Erythroblast (primary cell): ENCODE data around the gene GDF3.
"Not testable (repeated sequence)": the region's sequence is repeated elsewhere in the genome, so short reads cannot be mapped to it uniquely, and the experiment has no call there.

Experiments
- DNase-seq, 2 experiments: peaks; one replicate each; lab custom pipeline; 2025; lab: John Stamatoyannopoulos, UW
- GATA1 ChIP-seq: IDR thresholded peaks from 2 replicates; pipeline ENCODE4 v1.6.1; 2011; ENCODE audit warnings: low read depth, mild to moderate bottlenecking, control low read depth, low read length, moderate library complexity
- POLR2A ChIP-seq: IDR thresholded peaks from 2 replicates; pipeline ENCODE4 v1.6.1; 2011; ENCODE audit warnings: mild to moderate bottlenecking, low read length

GDF3 gene

DNA sequence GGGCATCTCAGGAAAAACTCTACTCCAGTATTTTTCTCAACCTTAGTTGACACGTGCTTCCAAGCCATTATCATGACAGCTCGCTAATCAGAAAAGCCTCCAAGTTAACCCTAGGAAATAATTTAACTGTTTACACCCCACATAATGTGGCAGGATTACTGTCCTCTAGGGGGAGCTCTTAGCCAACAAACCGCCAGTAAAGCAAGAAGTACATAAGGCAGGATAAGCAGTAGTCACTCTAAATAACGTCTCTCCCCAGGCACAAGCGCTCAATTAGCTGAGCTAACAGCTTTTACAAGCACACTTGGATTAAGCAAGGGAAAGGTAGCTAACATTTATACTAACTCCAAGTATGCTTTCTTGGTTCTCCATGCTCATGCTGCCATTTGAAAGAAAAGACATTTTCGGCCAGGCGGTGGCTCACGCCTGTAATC lies 52.7 kb downstream of the GDF3 start:
- TF ChIP-seq POLR2A = no peak
- no peak for TF ChIP-seq GATA1
- DNase-seq = peak; percentile 65 to 74

DNA sequence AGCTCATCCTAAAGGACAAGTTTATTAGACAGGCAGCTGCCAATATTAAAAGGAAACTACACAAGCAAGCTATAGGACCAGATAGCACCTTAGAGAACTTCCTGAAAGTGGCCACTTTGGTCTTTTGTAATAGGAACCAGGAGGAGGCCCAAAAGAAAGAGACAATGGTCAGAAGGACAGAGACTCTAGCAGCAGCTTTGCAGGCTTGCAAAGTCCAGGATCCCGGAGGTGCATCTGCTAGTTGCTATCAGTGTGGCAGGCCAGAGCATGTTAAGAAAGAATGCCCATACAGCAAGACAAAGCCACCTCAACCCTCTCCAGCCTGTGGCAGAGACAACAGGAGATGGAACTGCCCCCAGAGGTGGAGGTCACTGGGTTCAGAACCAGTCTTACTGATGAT lies 53.3 kb downstream of the GDF3 start:
- TF ChIP-seq GATA1 (no peak), POLR2A (no peak)
- no peak for DNase-seq

DNA sequence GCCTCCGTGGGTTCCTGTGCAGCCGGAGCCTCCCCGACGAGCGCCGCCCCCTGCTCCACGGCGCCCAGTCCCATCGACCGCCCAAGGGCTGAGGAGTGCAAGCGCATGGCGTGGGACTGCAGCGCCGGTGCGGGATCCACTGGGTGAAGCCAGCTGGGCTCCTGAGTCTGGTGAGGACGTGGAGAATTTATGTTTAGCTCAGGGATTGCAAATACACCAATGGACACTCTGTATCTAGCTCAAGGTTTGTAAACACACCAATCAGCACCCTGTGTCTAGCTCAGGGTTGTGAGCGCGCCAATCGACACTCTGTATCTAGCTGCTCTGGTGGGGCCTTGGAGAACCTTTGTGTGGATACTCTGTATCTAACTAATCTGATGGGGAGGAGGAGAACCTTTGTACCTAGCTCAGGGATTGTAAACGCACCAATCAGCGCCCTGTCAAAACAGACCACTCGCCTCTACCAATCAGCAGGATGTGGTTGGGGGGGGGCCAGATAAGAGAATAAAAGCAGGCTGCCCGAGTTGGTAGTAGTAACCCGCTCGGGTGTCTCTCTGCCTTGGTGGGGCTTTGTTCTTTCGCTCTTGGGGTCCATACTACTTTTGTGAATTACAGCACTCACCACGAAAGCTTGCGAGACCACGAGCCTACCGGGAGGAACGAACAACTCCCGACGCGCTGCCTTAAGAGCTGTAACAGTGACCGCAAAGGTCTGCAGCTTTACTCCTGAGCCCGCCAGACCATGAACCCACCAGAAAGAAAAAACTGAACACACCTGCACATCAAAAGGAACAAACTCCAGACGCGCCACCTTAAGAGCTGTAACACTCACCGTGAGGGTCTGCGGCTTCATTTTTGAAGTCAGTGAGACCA lies 55.2 kb downstream of the GDF3 start:
- not testable (repeated sequence) for DNase-seq
